GM23338 (cell line): ENCODE data around the gene IQUB.

ENCODE experiments used
- CREB1 ChIP-seq: fragments of 250-450 bp; sonication (Bioruptor Pico); IDR thresholded peaks from 2 replicates; pipeline ENCODE4 v1.5.0; 2020; ENCODE audit warnings: low read depth, mild to moderate bottlenecking, moderate library complexity
- EZH2 ChIP-seq: fragments of 200-600 bp; sonication (generic); IDR thresholded peaks from one replicate; pipeline ENCODE4 v1.8.0; 2017; ENCODE audit warnings: antibody characterized with exemption, mild to moderate bottlenecking, low read depth; ENCODE audit not compliant: unreplicated experiment
- EZH2phosphoT487 ChIP-seq: fragments of 200-600 bp; sonication (generic); IDR thresholded peaks from one replicate; pipeline ENCODE4 v1.8.1; 2018; ENCODE audit warnings: antibody characterized with exemption; ENCODE audit not compliant: unreplicated experiment
- JUNB ChIP-seq: IDR thresholded peaks from one replicate; pipeline ENCODE4 v1.6.1; 2016; ENCODE audit warnings: antibody characterized with exemption; ENCODE audit not compliant: unreplicated experiment
- POLR2AphosphoS5 ChIP-seq: IDR thresholded peaks from 2 replicates; pipeline ENCODE4 v1.6.1; 2016; ENCODE audit warnings: antibody characterized with exemption, low read depth
- TF ChIP-seq, protein P1 (sequence below), 2 experiments: fragments of 200-600 bp in 1 of 2; sonication (generic) in 1 of 2; conservative IDR thresholded peaks; 2 replicates each; pipeline versions ENCODE4 v1.5.1 to v1.6.1; 2016 to 2017; ENCODE audit warnings: antibody characterized with exemption in 2 of 2, low read depth in 2 of 2, mild to moderate bottlenecking in 2 of 2, moderate library complexity in 1 of 2
- TF ChIP-seq, protein P2 (sequence below): IDR thresholded peaks from one replicate; pipeline ENCODE4 v1.6.1; 2018; ENCODE audit warnings: antibody characterized with exemption; ENCODE audit not compliant: unreplicated experiment

DNA sequence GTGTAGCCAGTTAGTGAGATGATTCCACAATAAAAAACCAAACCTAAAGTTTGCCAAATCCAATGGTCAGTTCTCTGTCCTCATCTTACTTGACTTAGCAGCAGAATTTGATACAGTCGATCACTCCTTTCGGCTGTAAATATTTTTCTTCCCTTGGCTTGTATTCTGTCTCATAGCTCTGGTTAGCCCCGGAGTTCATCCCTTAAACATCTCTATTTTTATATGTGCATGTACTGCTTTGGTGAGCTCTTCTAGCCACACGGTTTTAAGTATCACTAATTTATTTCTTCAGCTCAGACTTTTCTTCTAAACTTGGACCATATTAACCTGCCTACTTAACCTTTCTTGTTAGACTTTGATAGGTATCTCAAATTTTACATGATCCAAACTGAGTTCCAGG lies 49.4 kb upstream of the IQUB start:
- TF ChIP-seq, protein P1, sequence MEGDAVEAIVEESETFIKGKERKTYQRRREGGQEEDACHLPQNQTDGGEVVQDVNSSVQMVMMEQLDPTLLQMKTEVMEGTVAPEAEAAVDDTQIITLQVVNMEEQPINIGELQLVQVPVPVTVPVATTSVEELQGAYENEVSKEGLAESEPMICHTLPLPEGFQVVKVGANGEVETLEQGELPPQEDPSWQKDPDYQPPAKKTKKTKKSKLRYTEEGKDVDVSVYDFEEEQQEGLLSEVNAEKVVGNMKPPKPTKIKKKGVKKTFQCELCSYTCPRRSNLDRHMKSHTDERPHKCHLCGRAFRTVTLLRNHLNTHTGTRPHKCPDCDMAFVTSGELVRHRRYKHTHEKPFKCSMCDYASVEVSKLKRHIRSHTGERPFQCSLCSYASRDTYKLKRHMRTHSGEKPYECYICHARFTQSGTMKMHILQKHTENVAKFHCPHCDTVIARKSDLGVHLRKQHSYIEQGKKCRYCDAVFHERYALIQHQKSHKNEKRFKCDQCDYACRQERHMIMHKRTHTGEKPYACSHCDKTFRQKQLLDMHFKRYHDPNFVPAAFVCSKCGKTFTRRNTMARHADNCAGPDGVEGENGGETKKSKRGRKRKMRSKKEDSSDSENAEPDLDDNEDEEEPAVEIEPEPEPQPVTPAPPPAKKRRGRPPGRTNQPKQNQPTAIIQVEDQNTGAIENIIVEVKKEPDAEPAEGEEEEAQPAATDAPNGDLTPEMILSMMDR (conservative IDR thresholded peaks at IDR 0.05; ENCODE audit: low read depth in 2 of 2), result no peak
- TF ChIP-seq EZH2, result no peak
- TF ChIP-seq, protein P2, sequence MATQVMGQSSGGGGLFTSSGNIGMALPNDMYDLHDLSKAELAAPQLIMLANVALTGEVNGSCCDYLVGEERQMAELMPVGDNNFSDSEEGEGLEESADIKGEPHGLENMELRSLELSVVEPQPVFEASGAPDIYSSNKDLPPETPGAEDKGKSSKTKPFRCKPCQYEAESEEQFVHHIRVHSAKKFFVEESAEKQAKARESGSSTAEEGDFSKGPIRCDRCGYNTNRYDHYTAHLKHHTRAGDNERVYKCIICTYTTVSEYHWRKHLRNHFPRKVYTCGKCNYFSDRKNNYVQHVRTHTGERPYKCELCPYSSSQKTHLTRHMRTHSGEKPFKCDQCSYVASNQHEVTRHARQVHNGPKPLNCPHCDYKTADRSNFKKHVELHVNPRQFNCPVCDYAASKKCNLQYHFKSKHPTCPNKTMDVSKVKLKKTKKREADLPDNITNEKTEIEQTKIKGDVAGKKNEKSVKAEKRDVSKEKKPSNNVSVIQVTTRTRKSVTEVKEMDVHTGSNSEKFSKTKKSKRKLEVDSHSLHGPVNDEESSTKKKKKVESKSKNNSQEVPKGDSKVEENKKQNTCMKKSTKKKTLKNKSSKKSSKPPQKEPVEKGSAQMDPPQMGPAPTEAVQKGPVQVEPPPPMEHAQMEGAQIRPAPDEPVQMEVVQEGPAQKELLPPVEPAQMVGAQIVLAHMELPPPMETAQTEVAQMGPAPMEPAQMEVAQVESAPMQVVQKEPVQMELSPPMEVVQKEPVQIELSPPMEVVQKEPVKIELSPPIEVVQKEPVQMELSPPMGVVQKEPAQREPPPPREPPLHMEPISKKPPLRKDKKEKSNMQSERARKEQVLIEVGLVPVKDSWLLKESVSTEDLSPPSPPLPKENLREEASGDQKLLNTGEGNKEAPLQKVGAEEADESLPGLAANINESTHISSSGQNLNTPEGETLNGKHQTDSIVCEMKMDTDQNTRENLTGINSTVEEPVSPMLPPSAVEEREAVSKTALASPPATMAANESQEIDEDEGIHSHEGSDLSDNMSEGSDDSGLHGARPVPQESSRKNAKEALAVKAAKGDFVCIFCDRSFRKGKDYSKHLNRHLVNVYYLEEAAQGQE, result no peak
- no peak for TF ChIP-seq CREB1
- no peak for TF ChIP-seq POLR2AphosphoS5
- TF ChIP-seq EZH2phosphoT487, result no peak
- no peak for TF ChIP-seq JUNB
